Pons (tissue), 1 donor: ENCODE results near the gene PPP2R5C.
A peak's percentile ranks its signal among the peaks of the same experiment; 100 is the strongest.
"Not testable (repeated sequence)": the region's sequence is repeated elsewhere in the genome, so short reads cannot be mapped to it uniquely, and the experiment has no call there.

Experiments used
- DNase-seq: peaks from one replicate; pipeline ENCODE4 v3.0.0-alpha.2; 2016; ENCODE audit warnings: low spot score

PPP2R5C gene

DNA sequence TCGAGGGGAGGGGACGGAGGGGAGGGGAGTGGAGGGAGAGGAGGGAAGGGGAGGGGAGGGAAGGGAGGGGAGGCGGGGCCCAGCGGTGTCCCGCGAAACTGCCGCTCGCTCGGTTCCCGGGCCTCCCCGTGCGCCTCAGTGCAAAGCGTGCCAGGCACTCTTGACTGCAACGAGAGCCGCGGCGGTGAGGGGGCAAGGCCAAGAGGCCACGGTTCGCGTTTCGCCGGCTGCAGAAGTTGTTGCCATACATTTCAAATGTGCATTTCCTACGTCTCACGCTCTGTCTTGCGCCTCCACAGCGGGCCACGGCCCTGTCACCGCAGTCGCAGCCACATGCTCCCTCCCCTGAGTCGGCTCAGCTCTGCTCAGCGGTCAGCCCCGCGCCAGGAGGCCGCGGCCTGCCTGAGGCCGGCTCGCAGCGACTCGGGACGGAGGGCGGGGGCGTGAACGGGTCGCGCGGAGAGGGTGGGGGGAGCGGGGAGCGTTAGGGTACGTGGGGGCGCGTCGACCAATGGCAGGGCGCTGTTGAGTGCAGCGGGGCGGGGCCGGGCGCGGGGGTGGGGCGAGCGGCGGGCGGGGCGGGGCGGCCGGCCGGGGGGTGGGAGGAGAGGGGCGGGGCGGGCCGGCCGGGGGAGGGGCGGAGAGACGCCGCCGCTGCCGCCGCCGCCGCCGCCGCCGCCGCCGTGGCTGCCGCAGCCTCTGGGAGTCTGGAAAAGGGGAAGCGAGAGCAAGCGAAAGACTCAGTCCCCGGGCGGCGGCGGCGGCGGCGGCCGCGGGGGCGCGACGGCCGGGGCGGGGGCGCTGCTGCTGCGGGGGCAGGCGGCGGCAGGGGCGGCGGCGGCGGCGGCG lies at the start of gene PPP2R5C:
Gene PPP2R5C (plus strand): TSS at position 678 of the 849 bp plus-strand sequence. CDS start 185 bp downstream, outside the sequence.
- DNase-seq, result peak; percentile 82

DNA sequence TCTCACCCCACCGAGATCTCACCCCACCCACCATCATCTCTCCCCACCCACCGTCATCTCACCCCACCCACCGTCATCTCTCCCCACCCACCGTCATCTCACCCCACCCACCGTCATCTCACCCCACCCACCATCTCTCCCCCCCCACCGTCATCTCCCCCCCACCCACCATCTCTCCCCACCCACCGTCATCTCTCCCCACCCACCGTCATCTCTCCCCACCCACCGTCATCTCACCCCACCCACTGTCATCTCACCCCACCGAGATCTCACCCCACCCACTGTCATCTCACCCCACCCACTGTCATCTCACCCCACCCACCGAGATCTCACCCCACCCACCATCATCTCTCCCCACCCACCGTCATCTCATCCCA lies 49.7 kb upstream of the PPP2R5C start:
- DNase-seq, result not testable (repeated sequence)

DNA sequence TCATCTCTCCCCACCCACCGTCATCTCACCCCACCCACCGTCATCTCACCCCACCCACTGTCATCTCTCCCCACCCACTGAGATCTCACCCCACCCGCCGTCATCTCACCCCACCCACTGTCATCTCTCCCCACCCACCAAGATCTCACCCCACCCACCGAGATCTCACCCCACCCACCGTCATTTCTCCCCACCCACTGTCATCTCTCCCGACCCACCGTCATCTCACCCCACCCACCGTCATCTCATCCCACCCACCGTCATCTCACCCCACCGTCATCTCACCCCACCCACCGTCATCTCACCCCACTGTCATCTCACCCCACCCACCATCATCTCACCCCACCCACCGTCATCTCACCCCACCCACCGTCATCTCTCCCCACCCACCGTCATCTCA lies 49.2 kb upstream of the PPP2R5C start:
- not testable (repeated sequence) for DNase-seq

DNA sequence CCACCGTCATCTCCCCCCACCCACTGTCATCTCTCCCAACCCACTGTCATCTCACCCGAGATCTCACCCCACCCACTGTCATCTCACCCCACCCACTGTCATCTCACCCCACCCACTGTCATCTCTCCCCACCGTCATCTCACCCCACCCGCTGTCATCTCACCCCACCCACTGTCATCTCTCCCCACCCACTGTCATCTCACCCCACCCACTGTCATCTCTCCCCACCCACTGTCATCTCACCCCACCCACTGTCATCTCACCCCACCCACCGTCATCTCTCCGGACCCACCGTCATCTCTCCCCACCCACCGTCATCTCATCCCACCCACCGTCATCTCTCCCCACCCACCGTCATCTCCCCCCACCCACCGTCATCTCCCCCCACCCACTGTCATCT lies 48.4 kb upstream of the PPP2R5C start:
- not testable (repeated sequence) for DNase-seq

DNA sequence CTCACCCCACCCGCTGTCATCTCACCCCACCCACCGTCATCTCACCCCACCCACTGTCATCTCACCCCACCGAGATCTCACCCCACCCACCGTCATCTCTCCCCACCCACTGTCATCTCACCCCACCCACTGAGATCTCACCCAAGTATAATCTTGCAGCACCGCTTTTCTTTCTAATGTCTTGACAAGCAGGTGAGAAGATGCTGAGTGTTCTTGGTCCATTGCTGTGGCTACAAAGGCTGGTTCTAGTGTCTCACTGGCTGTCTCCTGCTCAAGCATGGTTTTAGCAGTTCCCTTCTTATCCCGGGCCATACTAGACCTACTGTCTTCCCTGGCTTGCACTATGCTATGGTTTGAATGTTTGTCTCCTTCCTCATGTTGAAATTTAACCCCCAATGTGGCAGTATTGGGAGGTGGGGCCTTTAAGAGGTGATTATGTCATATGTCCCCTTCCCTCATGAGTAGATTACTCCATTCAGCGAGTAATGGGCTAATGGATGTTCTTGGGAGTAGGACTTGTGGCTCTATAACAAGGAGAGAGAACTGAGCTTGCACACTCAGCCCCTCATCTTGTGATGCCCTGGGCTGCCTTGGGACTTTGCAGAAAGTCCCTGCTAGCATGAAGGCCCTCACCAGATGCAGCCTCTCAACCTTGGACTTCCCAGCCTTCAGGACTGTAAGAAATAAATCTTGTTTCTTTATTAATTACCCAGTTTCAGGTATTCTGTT lies 47.7 kb upstream of the PPP2R5C start:
- no peak for DNase-seq

DNA sequence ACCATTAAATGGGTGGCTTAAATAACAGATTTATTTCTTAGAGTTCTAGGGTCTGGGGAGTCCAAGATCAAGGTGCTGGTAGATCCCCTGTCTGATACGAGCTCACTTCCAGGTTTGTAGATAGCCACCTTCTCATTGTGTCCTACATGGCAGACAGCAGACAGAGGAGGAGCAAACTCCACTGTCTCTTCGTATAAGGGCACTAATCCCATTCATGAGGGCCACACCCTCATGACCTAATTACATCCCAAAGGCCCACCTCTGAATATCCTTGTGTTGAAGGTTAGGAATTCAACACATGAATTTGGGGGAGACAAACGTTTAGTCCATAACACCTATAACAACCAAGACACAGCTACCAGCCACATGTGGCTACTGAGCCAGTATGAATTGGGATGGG lies 47.1 kb upstream of the PPP2R5C start:
- DNase-seq, result no peak

DNA sequence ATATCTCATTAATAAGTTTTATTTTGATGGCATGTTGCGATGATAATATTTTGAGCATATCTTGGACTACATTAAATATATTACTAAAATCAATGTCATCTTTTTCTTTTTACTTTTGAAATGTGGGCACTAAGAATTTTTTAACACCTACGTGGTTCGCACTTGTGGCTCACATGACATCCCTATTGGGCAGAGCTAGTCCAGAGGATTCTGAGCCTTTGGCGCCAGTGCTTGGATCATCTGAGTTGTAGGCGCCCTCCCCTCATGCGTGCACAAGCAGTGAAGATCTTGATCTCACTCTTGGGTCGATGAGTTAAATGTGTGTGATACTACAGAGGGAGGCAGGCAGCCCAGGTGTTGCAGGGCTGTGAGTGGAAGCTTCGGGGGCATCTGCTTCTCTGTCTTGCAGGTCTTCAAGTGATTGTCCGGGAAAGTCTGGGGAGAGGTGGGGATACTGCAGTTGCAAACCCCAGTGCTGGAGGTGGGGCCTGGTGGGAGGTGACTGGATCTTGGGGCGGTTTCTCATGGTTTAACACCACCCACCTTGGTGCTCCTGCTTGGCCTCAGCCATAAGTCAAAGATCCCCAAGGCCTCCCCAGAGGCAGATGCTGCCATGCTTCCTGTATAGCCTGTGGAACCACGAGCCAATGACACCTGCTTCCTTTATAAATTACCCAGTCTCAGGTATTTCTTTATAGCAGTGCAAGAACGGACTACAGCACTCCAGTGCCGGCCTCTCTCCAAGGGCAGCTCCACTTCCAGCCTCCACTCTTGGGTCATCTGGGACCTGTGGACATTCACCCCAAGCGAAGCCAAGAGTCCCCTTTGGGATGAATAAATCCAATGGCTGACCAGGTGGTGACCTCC lies 46.1 kb upstream of the PPP2R5C start:
- DNase-seq, result no peak

DNA sequence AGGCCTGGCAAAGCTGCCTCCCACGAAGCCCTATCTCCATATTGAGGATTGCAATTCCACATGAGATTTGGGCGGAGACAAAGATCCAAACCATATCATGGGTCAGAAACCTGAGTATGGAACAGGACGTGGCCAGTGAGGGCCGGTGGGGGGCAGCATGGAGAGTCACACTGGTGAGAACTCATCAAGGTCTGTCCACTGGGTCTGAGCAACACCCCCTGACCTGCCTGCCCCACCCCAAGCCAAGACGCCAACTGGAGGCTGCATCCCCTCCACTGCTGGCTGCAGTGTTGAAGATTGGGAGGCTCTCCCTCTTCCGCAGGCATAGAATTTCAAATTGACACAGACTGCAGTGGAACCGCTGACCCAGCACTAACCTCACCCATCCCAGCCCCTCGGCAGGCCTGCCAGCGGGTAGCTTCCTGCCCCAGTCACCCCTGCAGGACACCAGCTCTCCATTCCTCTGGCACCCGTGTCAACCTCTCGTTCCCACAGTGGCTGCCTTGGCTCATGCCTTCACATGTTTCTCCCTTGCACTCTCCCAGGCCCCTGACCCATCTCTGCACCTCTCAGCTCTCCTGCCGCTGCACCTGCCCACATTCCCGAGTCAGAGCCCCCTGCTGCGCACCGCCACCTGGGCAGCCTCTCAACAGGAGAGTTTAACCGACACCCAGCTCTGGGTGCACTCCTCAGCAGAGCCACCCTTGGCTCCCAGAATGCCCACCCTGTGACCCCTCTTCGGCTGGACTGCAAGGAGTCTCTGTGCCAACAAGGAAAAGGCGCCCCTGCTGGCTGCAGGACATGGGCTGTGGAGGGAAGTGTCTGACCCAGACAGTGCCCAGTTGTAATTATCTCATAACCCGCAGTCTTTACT lies 45.2 kb upstream of the PPP2R5C start:
- no peak for DNase-seq

DNA sequence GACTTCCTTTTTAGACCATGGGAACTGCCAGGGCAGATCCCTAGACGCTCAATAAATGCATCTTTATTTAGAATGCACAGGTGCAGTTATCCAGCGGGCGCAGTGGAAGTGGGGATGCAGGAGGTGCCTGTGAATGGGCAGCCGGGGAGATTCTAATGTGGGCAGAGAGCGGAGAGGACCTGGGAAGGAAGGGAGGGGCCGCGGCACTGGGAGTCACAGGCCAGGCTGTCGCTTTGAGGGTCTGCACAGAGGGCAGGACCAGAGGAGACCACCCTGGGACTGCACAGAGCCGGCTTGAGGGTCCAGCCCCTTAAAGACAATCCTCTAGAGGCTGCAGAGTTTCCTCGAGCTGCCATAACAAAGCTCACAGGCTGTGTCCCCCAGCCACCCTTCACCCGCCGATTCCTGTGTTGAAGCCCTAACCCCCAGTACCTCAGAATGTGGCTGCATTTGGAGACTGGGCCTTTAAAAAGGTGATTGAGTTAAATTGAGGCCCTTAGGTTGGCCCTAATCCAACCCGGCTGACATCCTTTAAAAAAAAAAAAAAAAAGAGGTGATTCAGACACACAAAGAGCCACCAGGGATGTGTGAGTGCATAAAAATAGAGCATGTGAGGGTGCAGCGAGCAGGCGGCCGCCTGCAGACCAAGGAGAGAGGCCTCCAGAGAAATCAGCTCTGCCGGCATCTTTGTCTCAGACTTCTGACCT lies 44.4 kb upstream of the PPP2R5C start:
- no peak for DNase-seq

DNA sequence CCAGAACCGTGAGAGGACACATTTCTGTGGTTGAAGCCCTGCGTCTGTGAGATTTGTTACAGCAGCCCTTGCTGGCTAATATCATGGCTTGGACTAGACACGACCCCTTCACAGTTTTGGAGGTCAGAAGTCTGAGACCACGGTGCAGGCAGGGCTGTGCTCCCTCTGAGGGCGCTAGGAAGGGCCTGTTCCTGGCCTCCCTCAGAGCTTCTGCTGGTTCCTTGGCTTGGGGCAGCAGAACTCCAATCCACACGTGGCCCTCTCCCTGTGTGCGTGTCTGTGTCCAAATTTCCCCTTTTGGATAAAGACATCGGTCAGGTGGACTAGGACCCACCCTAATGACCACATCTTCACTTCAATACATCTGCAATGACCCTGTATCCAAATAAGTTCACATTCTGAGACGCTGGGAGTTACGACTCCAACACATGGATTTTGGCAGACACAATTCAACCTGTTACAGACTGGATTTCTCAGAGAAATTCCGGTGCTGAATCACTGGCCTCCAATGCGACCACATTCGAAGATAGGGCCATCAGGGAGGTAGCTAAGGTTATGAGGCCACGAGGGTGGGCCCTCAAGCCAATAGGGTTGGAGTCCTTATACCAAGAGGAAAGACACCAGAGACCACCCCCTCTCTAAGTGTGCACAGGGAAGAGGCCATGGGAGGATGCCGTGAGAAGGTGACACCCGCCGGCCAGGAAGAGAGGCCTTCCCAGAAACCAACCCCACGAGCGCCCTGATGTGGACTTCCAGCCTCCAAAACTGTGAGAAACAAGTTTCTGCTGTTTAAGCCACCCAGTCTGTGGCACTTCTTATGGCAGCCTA lies 43.6 kb upstream of the PPP2R5C start:
- no peak for DNase-seq

DNA sequence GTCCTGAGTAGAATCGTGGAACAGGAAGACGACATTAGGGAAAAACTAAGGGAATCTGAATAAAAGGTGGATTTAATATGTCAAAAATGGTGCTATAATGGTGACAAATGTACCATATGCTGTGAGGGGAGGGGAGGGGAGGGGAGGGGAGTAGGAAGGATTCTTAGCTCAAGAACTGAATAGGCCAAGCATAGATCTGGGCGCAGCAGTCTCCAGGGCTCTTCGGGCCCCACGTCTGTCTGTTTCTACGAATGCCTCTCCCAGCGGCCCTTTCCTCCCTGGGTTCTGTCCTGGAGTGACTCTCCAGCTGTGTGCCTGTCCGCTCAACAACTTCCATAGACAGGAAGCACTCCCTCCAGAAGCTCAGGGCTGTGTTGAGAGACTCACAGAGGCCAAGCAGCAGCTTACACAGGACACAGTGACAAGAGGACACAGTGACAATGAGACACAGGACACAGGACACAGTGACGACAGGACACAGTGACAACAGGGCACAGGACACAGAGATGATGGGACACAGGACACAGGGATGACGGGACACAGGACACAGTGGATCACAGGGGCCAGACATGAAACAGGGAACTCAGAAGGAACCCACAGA lies 42.4 kb upstream of the PPP2R5C start:
- no peak for DNase-seq

DNA sequence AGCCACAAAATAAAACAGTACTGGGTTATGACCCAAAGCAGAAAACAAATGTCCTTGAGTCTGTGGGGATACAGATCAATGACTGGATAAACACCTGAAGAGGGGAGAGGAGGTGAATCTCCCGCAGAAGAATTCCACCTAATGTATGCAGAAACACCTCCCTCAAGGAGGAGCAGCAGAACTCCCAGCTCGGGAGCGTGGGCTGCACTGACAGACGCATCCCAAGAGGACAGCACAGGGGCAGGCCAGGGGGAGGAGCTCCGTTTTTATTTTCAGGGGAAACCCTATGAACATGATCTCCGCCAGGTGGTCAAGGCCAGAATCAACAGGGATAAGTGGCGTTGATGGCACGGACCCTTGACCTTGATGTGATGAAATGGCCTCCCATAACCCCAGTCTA lies 41.8 kb upstream of the PPP2R5C start:
- no peak for DNase-seq

DNA sequence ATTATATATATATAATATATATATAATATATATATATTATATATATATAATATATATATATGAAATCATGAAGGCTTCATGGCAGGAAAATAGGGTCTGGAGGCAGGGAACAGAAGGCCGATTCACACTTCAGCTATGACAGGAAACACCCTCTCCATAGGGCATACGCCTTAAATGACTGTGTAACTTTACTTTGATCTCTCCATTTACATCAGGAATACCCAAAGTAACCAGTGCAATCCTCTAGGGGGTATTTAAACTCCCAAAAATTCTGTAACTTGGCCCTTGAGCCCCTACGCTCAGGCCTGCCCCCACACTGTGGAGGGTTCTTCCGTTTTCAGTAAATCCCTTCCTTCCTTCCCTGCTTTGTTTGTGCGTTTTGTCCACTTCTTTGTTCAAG lies 40.4 kb upstream of the PPP2R5C start:
- DNase-seq, result no peak

DNA sequence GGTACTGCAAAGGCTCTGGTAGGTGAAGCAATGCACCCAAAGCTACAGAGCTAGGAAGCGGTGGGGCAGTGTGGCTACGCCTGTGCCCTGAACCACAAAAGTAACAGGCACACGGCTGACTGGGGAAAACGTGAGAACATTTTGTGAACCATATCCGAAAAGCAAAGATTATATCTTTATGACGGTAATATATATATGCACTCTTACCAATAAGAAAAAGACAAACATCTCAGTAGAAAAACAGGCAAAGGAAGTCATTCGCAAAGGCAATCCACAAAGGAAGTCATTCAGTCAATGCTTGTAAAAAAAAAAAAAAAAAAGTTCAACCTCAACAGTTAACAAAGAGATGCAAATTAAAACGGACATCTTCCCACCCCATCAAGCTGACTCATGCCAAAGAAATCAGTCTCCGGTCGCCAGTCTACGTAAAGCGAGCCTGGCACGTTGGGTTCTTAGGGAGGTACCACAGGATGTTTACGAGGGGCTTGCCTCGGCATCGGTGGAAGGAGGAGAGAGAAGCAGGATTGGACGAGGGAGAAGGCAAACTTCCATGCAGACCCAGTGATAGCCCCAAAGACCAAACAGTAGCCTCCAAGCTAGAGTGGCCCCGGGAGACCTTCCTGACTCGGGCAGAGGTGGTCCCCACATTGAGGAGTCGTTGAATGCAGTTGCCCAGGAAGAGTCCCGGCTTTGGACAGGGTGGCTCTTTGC lies 39.4 kb upstream of the PPP2R5C start:
- DNase-seq, result no peak

DNA sequence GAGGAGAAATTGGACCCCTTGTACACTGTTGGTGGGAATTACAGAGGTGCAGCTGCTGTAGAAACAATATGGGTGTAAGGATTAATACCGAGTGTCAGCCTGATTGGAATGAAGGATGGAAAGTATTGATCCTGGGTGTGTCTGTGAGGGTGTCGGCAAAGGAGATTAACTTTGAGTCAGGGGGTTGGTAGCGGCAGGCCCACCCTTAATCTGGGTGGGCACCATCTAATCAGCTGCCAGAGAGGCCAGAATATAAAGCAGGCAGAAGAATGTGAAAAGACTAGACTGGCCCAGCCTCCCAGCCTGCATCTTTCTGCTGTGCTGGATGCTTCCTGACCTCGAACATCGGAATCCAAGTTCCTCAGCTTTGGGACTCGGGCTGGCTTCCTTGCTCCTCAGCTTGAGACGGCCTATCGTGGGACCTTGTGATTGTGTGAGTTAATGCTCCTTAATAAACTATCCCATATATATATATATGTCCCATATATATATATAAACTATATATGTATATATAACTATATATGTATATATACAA lies 38.4 kb upstream of the PPP2R5C start:
- DNase-seq, result no peak

DNA sequence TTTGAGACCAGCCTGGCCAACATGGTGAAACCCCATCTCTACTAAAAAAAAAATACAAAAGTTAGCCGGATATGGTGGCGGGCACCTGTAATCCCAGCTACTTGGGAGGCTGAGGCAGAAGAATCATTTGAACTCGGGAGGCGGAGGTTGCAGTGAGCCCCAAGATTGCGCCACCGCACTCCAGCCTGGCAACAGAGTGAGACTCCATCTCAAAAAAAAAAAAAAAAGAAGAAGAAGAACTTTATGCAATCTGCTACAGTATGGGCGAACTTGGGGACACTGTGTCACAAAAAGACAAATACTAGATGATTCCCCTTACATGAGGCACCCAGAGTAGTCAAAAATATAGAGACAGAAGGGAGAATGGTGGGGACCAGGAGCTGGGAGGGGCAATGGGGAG lies 35.9 kb upstream of the PPP2R5C start:
- not testable (repeated sequence) for DNase-seq

DNA sequence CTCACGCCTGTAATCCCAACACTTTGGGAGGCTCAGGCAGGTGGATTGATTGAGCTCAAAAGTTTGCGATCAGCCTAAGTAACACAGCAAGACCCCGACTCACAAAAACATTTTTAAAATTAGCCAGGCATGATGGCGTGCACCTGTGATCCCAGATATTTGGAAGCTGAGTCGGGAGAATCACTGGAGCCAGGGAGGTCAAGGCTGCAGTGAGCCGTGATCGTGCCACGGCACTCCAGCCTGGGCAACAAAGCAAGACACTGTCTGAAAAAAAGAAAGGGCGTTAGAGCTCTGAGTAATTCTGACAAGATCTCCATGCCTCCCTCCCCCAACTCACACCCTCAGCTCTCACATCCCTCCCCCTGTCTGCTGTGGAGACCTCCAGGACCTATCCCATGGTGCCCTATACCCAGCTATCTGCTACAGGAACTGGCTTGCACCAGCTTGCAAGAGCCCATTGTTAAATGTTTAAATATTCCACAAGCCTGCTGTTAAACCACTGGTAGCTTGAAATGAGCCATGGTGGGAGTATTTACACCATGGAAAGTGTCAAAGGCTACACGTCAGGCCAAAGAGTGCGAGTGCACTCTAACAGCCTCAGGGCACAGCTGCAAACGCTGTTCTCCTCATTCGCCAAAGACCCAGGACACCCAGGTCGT lies 35.1 kb upstream of the PPP2R5C start:
- DNase-seq, result no peak

DNA sequence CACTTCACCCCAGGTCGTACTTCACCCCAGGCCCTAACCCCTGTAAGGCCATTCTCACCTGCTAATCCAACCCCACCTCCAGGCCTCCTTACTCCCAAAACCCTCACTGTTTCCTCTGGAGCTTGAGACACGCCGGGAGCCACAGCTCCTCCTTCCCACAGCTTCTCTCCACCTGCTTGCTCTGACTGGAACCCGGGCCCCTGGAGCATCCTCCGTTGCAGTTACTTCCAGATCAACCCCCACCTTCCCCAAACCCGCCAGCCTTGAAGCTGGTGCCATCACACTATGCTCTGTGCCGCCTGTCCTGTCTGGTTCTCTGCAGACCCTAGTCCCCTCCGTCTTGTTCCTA lies 34.6 kb upstream of the PPP2R5C start:
- no peak for DNase-seq
